ENCODE data around the gene CD79B.

CD79B gene

GRCh38 chr17:63954402-63955063 lies 22.4 kb upstream of the CD79B start:
- Histone ChIP-seq H3K27ac (ENCODE audit: low read depth in 2 of 2, low read length in 2 of 2) (no peak overlapping the region), H3K27me3 (ENCODE audit: control insufficient read depth in 2 of 2, insufficient read depth in 2 of 2, low read length in 2 of 2) (no peaks in the 10 kb centered on the region), H3K4me3 (ENCODE audit: low read length in 2 of 2) (no peak overlapping the region), H3K9me3 (ENCODE audit: control insufficient read depth in 2 of 2, low read length in 2 of 2) (no peaks in the 10 kb centered on the region), H3K4me1 (ENCODE audit: control insufficient read depth in 2 of 2, insufficient read depth in 2 of 2, low read length in 2 of 2) (no peaks in the 10 kb centered on the region), H3K36me3 (ENCODE audit: control insufficient read depth in 2 of 2, insufficient read depth in 2 of 2, low read length in 2 of 2) (no peaks in the 10 kb centered on the region), H3K9ac (ENCODE audit: low read depth in 1 of 2, low read length in 2 of 2) (no peak overlapping the region)

GRCh38 chr17:63950940-63951907 lies 19.1 kb upstream of the CD79B start:
- H3K27me3 ChIP-seq (ENCODE audit: control insufficient read depth in 2 of 2, insufficient read depth in 2 of 2, low read length in 2 of 2): no peaks in the 10 kb centered on the region
- no peaks in the 10 kb centered on the region for H3K36me3 ChIP-seq (ENCODE audit: control insufficient read depth in 2 of 2, insufficient read depth in 2 of 2, low read length in 2 of 2)
- H3K9me3 ChIP-seq (ENCODE audit: control insufficient read depth in 2 of 2, low read length in 2 of 2): no peaks in the 10 kb centered on the region
- H3K4me3 ChIP-seq (ENCODE audit: low read length in 2 of 2): no peak overlapping the region
- peaks cover 3 to 4% of the 10 kb centered on the region in 2 donors for H3K4me1 ChIP-seq (ENCODE audit: control insufficient read depth in 2 of 2, insufficient read depth in 2 of 2, low read length in 2 of 2)
- H3K27ac ChIP-seq (ENCODE audit: low read depth in 2 of 2, low read length in 2 of 2): no peak overlapping the region
- no peak overlapping the region for H3K9ac ChIP-seq (ENCODE audit: low read depth in 1 of 2, low read length in 2 of 2)

GRCh38 chr17:63949576-63950250 lies 17.6 kb upstream of the CD79B start:
- no peak overlapping the region for H3K4me3 ChIP-seq (ENCODE audit: low read length in 2 of 2)
- H3K27ac ChIP-seq (ENCODE audit: low read depth in 2 of 2, low read length in 2 of 2): no peak overlapping the region

GRCh38 chr17:63948521-63948920 lies 16.4 kb upstream of the CD79B start:
- Histone ChIP-seq H3K36me3 (ENCODE audit: control insufficient read depth in 2 of 2, insufficient read depth in 2 of 2, low read length in 2 of 2) (no peaks in the 10 kb centered on the region), H3K9ac (ENCODE audit: low read depth in 1 of 2, low read length in 2 of 2) (no peak overlapping the region), H3K27ac (ENCODE audit: low read depth in 2 of 2, low read length in 2 of 2) (no peak overlapping the region)

More at GRCh38 chr17:63949576-63950250, 17.6 kb upstream of the CD79B start:
- no peaks in the 10 kb centered on the region for H3K36me3 ChIP-seq (ENCODE audit: control insufficient read depth in 2 of 2, insufficient read depth in 2 of 2, low read length in 2 of 2)
- no peaks in the 10 kb centered on the region for H3K27me3 ChIP-seq (ENCODE audit: control insufficient read depth in 2 of 2, insufficient read depth in 2 of 2, low read length in 2 of 2)
- no peaks in the 10 kb centered on the region for H3K9me3 ChIP-seq (ENCODE audit: control insufficient read depth in 2 of 2, low read length in 2 of 2)
- peaks cover 8% of the 10 kb centered on the region in 2 donors for H3K4me1 ChIP-seq (ENCODE audit: control insufficient read depth in 2 of 2, insufficient read depth in 2 of 2, low read length in 2 of 2)
- no peak overlapping the region for H3K9ac ChIP-seq (ENCODE audit: low read depth in 1 of 2, low read length in 2 of 2)

GRCh38 chr17:63947711-63948330 lies 15.7 kb upstream of the CD79B start:
- Histone ChIP-seq H3K4me3 (ENCODE audit: low read length in 2 of 2) (no peak overlapping the region), H3K9ac (ENCODE audit: low read depth in 1 of 2, low read length in 2 of 2) (no peak overlapping the region), H3K4me1 (ENCODE audit: control insufficient read depth in 2 of 2, insufficient read depth in 2 of 2, low read length in 2 of 2) (peaks cover 8% of the 10 kb centered on the region in 2 donors), H3K36me3 (ENCODE audit: control insufficient read depth in 2 of 2, insufficient read depth in 2 of 2, low read length in 2 of 2) (no peaks in the 10 kb centered on the region), H3K27me3 (ENCODE audit: control insufficient read depth in 2 of 2, insufficient read depth in 2 of 2, low read length in 2 of 2) (no peaks in the 10 kb centered on the region), H3K9me3 (ENCODE audit: control insufficient read depth in 2 of 2, low read length in 2 of 2) (no peaks in the 10 kb centered on the region), H3K27ac (ENCODE audit: low read depth in 2 of 2, low read length in 2 of 2) (no peak overlapping the region)

More at GRCh38 chr17:63948521-63948920, 16.4 kb upstream of the CD79B start:
- Histone ChIP-seq H3K4me1 (ENCODE audit: control insufficient read depth in 2 of 2, insufficient read depth in 2 of 2, low read length in 2 of 2) (peaks cover 8% of the 10 kb centered on the region in 2 donors), H3K27me3 (ENCODE audit: control insufficient read depth in 2 of 2, insufficient read depth in 2 of 2, low read length in 2 of 2) (no peaks in the 10 kb centered on the region), H3K4me3 (ENCODE audit: low read length in 2 of 2) (no peak overlapping the region), H3K9me3 (ENCODE audit: control insufficient read depth in 2 of 2, low read length in 2 of 2) (no peaks in the 10 kb centered on the region)

GRCh38 chr17:63946440-63947363 lies 14.6 kb upstream of the CD79B start:
- H3K4me1 ChIP-seq (ENCODE audit: control insufficient read depth in 2 of 2, insufficient read depth in 2 of 2, low read length in 2 of 2): peaks cover 8% of the 10 kb centered on the region in 2 donors
- no peaks in the 10 kb centered on the region for H3K9me3 ChIP-seq (ENCODE audit: control insufficient read depth in 2 of 2, low read length in 2 of 2)
- H3K36me3 ChIP-seq (ENCODE audit: control insufficient read depth in 2 of 2, insufficient read depth in 2 of 2, low read length in 2 of 2): no peaks in the 10 kb centered on the region
- H3K27me3 ChIP-seq (ENCODE audit: control insufficient read depth in 2 of 2, insufficient read depth in 2 of 2, low read length in 2 of 2): no peaks in the 10 kb centered on the region
- peak overlapping the region in 1 of 2 donors; percentile 32 for H3K27ac ChIP-seq (ENCODE audit: low read depth in 2 of 2, low read length in 2 of 2)
- peak overlapping the region; percentile 27 to 50 for H3K4me3 ChIP-seq (ENCODE audit: low read length in 2 of 2)
- H3K9ac ChIP-seq (ENCODE audit: low read depth in 1 of 2, low read length in 2 of 2): no peak overlapping the region

GRCh38 chr17:63945784-63946439 lies 13.8 kb upstream of the CD79B start:
- Histone ChIP-seq H3K27me3 (ENCODE audit: control insufficient read depth in 2 of 2, insufficient read depth in 2 of 2, low read length in 2 of 2) (no peaks in the 10 kb centered on the region), H3K4me3 (ENCODE audit: low read length in 2 of 2) (peak overlapping the region in 1 of 2 donors; percentile 20), H3K4me1 (ENCODE audit: control insufficient read depth in 2 of 2, insufficient read depth in 2 of 2, low read length in 2 of 2) (peaks cover 8% of the 10 kb centered on the region in 2 donors), H3K9ac (ENCODE audit: low read depth in 1 of 2, low read length in 2 of 2) (no peak overlapping the region), H3K9me3 (ENCODE audit: control insufficient read depth in 2 of 2, low read length in 2 of 2) (no peaks in the 10 kb centered on the region), H3K36me3 (ENCODE audit: control insufficient read depth in 2 of 2, insufficient read depth in 2 of 2, low read length in 2 of 2) (no peaks in the 10 kb centered on the region), H3K27ac (ENCODE audit: low read depth in 2 of 2, low read length in 2 of 2) (peak overlapping the region in 1 of 2 donors; percentile 32)

- H3K27me3 ChIP-seq (ENCODE audit: control insufficient read depth in 2 of 2, insufficient read depth in 2 of 2, low read length in 2 of 2): no peaks in the 10 kb centered on the region
- H3K36me3 ChIP-seq (ENCODE audit: control insufficient read depth in 2 of 2, insufficient read depth in 2 of 2, low read length in 2 of 2): no peaks in the 10 kb centered on the region
- H3K9ac ChIP-seq (ENCODE audit: low read depth in 1 of 2, low read length in 2 of 2): no peak overlapping the region
- no peak overlapping the region for H3K4me3 ChIP-seq (ENCODE audit: low read length in 2 of 2)
- no peaks in the 10 kb centered on the region for H3K9me3 ChIP-seq (ENCODE audit: control insufficient read depth in 2 of 2, low read length in 2 of 2)
- H3K4me1 ChIP-seq (ENCODE audit: control insufficient read depth in 2 of 2, insufficient read depth in 2 of 2, low read length in 2 of 2): peaks cover 8% of the 10 kb centered on the region in 2 donors
- H3K27ac ChIP-seq (ENCODE audit: low read depth in 2 of 2, low read length in 2 of 2): no peak overlapping the region
Measured at GRCh38 chr17:63944736-63945499, 12.8 kb upstream of the CD79B start.

All from mucosa of rectum (tissue), 2 donors.